ENCODE measurements around the gene DENND5B.
"Not testable (repeated sequence)": the region's sequence is repeated elsewhere in the genome, so short reads cannot be mapped to it uniquely, and the experiment has no call there.

Gene DENND5B

DNA sequence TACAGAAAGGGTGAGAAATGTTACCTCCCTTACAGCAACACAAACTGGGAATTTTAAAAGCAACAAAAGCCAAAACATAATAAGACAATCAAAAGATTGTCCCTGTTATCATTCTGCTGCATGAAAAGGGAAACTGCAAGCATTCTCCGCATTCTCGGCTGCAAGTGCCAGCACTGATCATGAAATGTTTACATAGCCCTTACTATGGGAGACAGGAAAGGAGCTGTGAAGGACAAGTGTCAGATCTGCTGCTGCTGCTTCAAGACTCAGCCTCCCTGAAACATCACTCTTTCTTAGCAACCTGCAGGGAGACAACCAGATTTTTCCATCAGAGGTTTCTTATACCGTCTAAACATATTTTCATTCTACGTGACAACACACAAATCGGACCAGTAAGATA is 20.1 kb downstream of the DENND5B start:
- no peak overlapping the region for H3K27ac ChIP-seq (replicated peaks)
- TF ChIP-seq GABPA (IDR thresholded peaks at IDR 0.05; ENCODE audit: low read depth) (no peak), SPI1 (IDR thresholded peaks at IDR 0.05; ENCODE audit: borderline replicate concordance, low read depth) (no peak), POLR2AphosphoS5 (IDR thresholded peaks at IDR 0.05; ENCODE audit: low read depth) (no peak), CTCF (IDR thresholded peaks at IDR 0.05; ENCODE audit: insufficient read depth, low read length) (no peak)
- TF ChIP-seq, protein P1, sequence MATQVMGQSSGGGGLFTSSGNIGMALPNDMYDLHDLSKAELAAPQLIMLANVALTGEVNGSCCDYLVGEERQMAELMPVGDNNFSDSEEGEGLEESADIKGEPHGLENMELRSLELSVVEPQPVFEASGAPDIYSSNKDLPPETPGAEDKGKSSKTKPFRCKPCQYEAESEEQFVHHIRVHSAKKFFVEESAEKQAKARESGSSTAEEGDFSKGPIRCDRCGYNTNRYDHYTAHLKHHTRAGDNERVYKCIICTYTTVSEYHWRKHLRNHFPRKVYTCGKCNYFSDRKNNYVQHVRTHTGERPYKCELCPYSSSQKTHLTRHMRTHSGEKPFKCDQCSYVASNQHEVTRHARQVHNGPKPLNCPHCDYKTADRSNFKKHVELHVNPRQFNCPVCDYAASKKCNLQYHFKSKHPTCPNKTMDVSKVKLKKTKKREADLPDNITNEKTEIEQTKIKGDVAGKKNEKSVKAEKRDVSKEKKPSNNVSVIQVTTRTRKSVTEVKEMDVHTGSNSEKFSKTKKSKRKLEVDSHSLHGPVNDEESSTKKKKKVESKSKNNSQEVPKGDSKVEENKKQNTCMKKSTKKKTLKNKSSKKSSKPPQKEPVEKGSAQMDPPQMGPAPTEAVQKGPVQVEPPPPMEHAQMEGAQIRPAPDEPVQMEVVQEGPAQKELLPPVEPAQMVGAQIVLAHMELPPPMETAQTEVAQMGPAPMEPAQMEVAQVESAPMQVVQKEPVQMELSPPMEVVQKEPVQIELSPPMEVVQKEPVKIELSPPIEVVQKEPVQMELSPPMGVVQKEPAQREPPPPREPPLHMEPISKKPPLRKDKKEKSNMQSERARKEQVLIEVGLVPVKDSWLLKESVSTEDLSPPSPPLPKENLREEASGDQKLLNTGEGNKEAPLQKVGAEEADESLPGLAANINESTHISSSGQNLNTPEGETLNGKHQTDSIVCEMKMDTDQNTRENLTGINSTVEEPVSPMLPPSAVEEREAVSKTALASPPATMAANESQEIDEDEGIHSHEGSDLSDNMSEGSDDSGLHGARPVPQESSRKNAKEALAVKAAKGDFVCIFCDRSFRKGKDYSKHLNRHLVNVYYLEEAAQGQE (IDR thresholded peaks at IDR 0.05; ENCODE audit: insufficient replicate concordance, low read depth): no peak
- DNase-seq (ENCODE audit: low read depth in 1 of 2, low spot score in 1 of 2): no peak
- no peak overlapping the region for H3K4me3 ChIP-seq (replicated peaks; ENCODE audit: insufficient read depth, low read length)
- no peaks in the 10 kb centered on the region for H3K27me3 ChIP-seq (ENCODE audit: insufficient read depth, poor library complexity, severe bottlenecking)

- H3K4me3 ChIP-seq (replicated peaks; ENCODE audit: insufficient read depth, low read length); H3K27ac ChIP-seq (replicated peaks); DNase-seq (ENCODE audit: low read depth in 1 of 2, low spot score in 1 of 2); H3K27me3 ChIP-seq (ENCODE audit: insufficient read depth, poor library complexity, severe bottlenecking): not testable (repeated sequence)
These were observed 21.4 kb downstream of the DENND5B start for GRCh38 chr12:31569517-31569916.

- H3K4me3 ChIP-seq (replicated peaks; ENCODE audit: insufficient read depth, low read length): no peak overlapping the region
- DNase-seq (ENCODE audit: low read depth in 1 of 2, low spot score in 1 of 2): no peak
- TF ChIP-seq, protein P1 (IDR thresholded peaks at IDR 0.05; ENCODE audit: insufficient replicate concordance, low read depth): no peak
- no peak for TF ChIP-seq GABPA (IDR thresholded peaks at IDR 0.05; ENCODE audit: low read depth)
- no peak for TF ChIP-seq SPI1 (IDR thresholded peaks at IDR 0.05; ENCODE audit: borderline replicate concordance, low read depth)
- TF ChIP-seq POLR2AphosphoS5 (IDR thresholded peaks at IDR 0.05; ENCODE audit: low read depth): no peak
- no peak for TF ChIP-seq CTCF (IDR thresholded peaks at IDR 0.05; ENCODE audit: insufficient read depth, low read length)
- H3K27ac ChIP-seq (replicated peaks): no peak overlapping the region
- no peaks in the 10 kb centered on the region for H3K27me3 ChIP-seq (ENCODE audit: insufficient read depth, poor library complexity, severe bottlenecking)
These were observed 22.4 kb downstream of the DENND5B start for GRCh38 chr12:31568498-31568897.

- H3K4me3 ChIP-seq (replicated peaks; ENCODE audit: insufficient read depth, low read length): no peak overlapping the region
- H3K27ac ChIP-seq (replicated peaks): no peak overlapping the region
- TF ChIP-seq, protein P1 (IDR thresholded peaks at IDR 0.05; ENCODE audit: insufficient replicate concordance, low read depth): no peak
- TF ChIP-seq SPI1 (IDR thresholded peaks at IDR 0.05; ENCODE audit: borderline replicate concordance, low read depth): no peak
- TF ChIP-seq GABPA (IDR thresholded peaks at IDR 0.05; ENCODE audit: low read depth): no peak
- no peak for TF ChIP-seq CTCF (IDR thresholded peaks at IDR 0.05; ENCODE audit: insufficient read depth, low read length)
- no peak for TF ChIP-seq POLR2AphosphoS5 (IDR thresholded peaks at IDR 0.05; ENCODE audit: low read depth)
- DNase-seq (ENCODE audit: low read depth in 1 of 2, low spot score in 1 of 2): no peak
- no peaks in the 10 kb centered on the region for H3K27me3 ChIP-seq (ENCODE audit: insufficient read depth, poor library complexity, severe bottlenecking)
These were observed 23.9 kb downstream of the DENND5B start for GRCh38 chr12:31567029-31567428.
